Esophagus muscularis mucosa (tissue), 4 donors: ENCODE results near the gene MGAT5B.

Experiments used
- CTCF ChIP-seq, 3 experiments: fragments of 200-600 bp in 2 of 3; fragments of 450-650 bp in 1 of 3; sonication (generic) in 2 of 3; IDR thresholded peaks; one replicate each; pipeline ENCODE4 v1.5.1; 2017 to 2019; ENCODE audit warnings: antibody characterized with exemption in 3 of 3, mild to moderate bottlenecking in 2 of 3, moderate library complexity in 1 of 3
- EP300 ChIP-seq: sonication (generic); formaldehyde crosslinking; IDR thresholded peaks from one replicate; pipeline ENCODE4 v1.6.1; 2017; ENCODE audit warnings: antibody characterized with exemption
- POLR2A ChIP-seq: fragments of 450-650 bp; IDR thresholded peaks from one replicate; pipeline ENCODE4 v1.6.1; 2017; ENCODE audit warnings: antibody characterized with exemption, moderate library complexity, mild to moderate bottlenecking, low read depth
- POLR2AphosphoS5 ChIP-seq, 2 donors: sonication (generic); formaldehyde crosslinking; IDR thresholded peaks; one replicate each; pipeline ENCODE4 v1.6.1; 2017; ENCODE audit warnings: antibody characterized with exemption in 2 of 2

DNA sequence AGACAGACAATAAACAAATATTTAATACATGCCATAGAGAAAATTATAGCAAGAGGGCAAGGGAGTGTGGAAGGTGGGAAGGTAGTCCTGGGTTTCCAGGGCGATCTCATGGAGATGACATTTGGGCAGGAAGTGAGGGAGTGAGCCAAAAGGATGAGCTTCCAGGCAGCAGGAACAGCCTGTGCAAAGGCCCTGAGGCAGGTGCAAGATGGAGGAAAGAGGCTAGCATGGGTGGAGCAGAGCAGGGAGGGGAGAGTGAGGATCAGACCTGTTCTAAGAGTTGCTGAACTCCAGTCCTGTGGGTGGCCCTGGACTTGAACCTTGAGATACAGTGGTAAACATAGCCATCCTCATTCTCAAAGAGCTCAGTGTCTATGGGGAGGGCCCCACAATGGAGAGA lies 94.7 kb downstream of the MGAT5B start:
- TF ChIP-seq CTCF (IDR thresholded peaks at IDR 0.05): no peak
- no peak for TF ChIP-seq POLR2AphosphoS5 (IDR thresholded peaks at IDR 0.05)
- no peak for TF ChIP-seq EP300
- no peak for TF ChIP-seq POLR2A
